ENCODE data around the gene JADE1. TPM values are rescaled to one million over a fixed set of nuclear protein-coding genes. Genes with fewer than 3 reads are reported as not detected.

The JADE1 gene
- total and polyA plus RNA-seq, 9 of the 15 experiments (the other 6 are each of a cell fraction or from before 2014, with no cell fraction given): 8.3 to 37.9 (median 24.4) TPM

DNA sequence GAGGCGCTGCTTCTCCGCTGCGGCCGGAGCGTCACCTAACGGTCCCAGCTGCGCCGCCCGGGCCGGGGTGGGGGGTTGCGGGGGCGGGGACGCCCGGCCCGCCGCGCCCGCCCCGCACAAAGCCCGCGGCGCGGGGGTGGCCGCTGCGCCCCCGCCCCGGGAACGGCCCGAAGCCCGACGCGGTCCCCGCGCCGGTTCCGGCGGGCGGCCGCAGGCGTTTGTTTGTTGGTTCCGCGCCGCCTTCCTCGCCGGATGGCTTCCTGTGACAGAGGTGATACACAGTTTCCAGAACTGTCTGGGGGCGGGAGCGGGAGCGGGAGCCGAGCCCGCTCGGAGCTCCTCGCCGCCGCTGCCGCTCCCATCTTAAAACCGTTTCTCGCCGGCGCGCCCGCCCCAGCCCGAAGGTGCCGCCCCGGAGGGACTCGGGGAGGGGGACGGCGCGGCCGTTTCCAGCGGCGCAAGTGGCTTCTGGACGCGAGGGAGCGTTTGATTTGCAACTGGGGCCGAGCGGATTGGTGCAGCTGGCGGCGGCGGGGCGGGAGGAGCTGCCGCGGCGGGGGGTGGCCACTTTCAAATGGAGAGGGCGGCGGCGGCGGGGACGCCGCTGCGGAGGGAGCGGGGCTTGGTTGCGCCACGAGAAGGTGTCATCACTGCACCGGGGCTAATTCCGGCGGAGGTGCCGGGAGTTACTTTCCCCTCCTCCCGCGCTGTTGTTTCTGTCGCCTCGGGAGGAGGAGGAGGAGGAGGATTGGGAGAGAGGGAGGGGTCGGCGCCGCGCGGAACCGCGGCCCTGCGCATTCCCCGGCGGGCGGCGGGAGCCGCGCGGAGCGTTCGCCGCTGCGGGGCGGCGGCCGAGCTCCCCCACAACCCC lies 2.3 kb downstream of the JADE1 start (continued):
- no peak for TF ChIP-seq MAFK (IDR thresholded peaks at IDR 0.05; ENCODE audit: low read length)
- TF ChIP-seq, protein P1, sequence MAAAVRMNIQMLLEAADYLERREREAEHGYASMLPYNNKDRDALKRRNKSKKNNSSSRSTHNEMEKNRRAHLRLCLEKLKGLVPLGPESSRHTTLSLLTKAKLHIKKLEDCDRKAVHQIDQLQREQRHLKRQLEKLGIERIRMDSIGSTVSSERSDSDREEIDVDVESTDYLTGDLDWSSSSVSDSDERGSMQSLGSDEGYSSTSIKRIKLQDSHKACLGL (CRISPR knock-in tag; IDR thresholded peaks at IDR 0.05; ENCODE audit: borderline replicate concordance, poor library complexity, severe bottlenecking): no peak
- no peak for TF ChIP-seq ZNF740 (CRISPR knock-in tag; IDR thresholded peaks at IDR 0.05)
- TF ChIP-seq ZNF740 (tag; IDR thresholded peaks at IDR 0.05): no peak
- no peak for TF ChIP-seq ZSCAN29 (IDR thresholded peaks at IDR 0.05)
- no peak for TF ChIP-seq ZNF655 (CRISPR knock-in tag; IDR thresholded peaks at IDR 0.05)
- TF ChIP-seq HNRNPH1 (optimal IDR thresholded peaks at IDR 0.05; ENCODE audit: low read depth, low read length): no peak
- no peak for TF ChIP-seq ZNF316 (IDR thresholded peaks at IDR 0.05)
- TF ChIP-seq THRB (CRISPR knock-in tag; conservative IDR thresholded peaks at IDR 0.05): no peak
- no peak for TF ChIP-seq ZNF511 (CRISPR knock-in tag; IDR thresholded peaks at IDR 0.05)
- peak; percentile 51 for TF ChIP-seq BCOR (IDR thresholded peaks at IDR 0.05)
- TF ChIP-seq XRCC5 (IDR thresholded peaks at IDR 0.05; ENCODE audit: low read depth, low read length): no peak
- 0 out of 2 replicates have a peak, but pooled peaks have one; percentile 23 for TF ChIP-seq CBX5 (IDR thresholded peaks at IDR 0.05; ENCODE audit: borderline replicate concordance, low read depth)
- peak; percentile 87 for TF ChIP-seq CREM (IDR thresholded peaks at IDR 0.05; ENCODE audit: low read depth)
- TF ChIP-seq JUND (IDR thresholded peaks at IDR 0.05; ENCODE audit: borderline replicate concordance, low read depth, low read length): peak; percentile 47
- TF ChIP-seq JUND (tag; IDR thresholded peaks at IDR 0.05; ENCODE audit: borderline replicate concordance, low read depth, low read length): peak; percentile 18; the same call in 1 of the 3 replicates
- no peak for TF ChIP-seq AFF4 (CRISPR knock-in tag; IDR thresholded peaks at IDR 0.05)
- TF ChIP-seq ZFP30 (CRISPR knock-in tag; IDR thresholded peaks at IDR 0.05; ENCODE audit: borderline replicate concordance): no peak
- no peak for TF ChIP-seq ZNF239 (CRISPR knock-in tag; IDR thresholded peaks at IDR 0.05)
- TF ChIP-seq ZNF184 (CRISPR knock-in tag; IDR thresholded peaks at IDR 0.05): no peak

All from K562 (cell line).